Neuronal stem cell (in vitro differentiated cells): ENCODE results near the gene TMEM130.
A peak's percentile ranks its signal among the peaks of the same experiment; 100 is the strongest.

Experiments used
- DNase-seq: peaks from one replicate; pipeline ENCODE4 v3.0.0-alpha.2; 2013; ENCODE audit warnings: low spot score
- H2AFZ ChIP-seq: one replicate; pipeline ENCODE4 v1.6.1; 2013; ENCODE audit warnings: mild to moderate bottlenecking, low read length, inconsistent platforms
- H2AK5ac ChIP-seq: 2 replicates; pipeline ENCODE4 v1.6.1; 2013; ENCODE audit warnings: low read depth, mild to moderate bottlenecking, inconsistent platforms, low read length, moderate library complexity, mixed read lengths
- H2BK120ac ChIP-seq: 2 replicates; pipeline ENCODE4 v1.6.1; 2013; ENCODE audit warnings: low read depth, mild to moderate bottlenecking, inconsistent platforms, low read length, moderate library complexity, mixed read lengths
- H2BK12ac ChIP-seq: one replicate; pipeline ENCODE4 v1.6.1; 2013; ENCODE audit warnings: low read length, inconsistent platforms
- H2BK15ac ChIP-seq: 2 replicates; pipeline ENCODE4 v1.6.1; 2013; ENCODE audit warnings: mild to moderate bottlenecking, low read length, inconsistent platforms, mixed read lengths
- H2BK5ac ChIP-seq: one replicate; pipeline ENCODE4 v1.6.1; 2013; ENCODE audit warnings: inconsistent platforms, mild to moderate bottlenecking, low read length, moderate library complexity
- H3K14ac ChIP-seq: one replicate; pipeline ENCODE4 v1.6.1; 2013; ENCODE audit warnings: low read length, inconsistent platforms
- H3K18ac ChIP-seq: 2 replicates; pipeline ENCODE4 v1.6.1; 2013; ENCODE audit warnings: low read length, inconsistent platforms
- H3K23ac ChIP-seq: 2 replicates; pipeline ENCODE4 v1.6.1; 2013; ENCODE audit warnings: low read depth, mild to moderate bottlenecking, mixed read lengths, low read length, inconsistent platforms; ENCODE audit not compliant: poor library complexity
- H3K27ac ChIP-seq: replicated peaks from 3 replicates; pipeline ENCODE4 v1.5.1; 2013; ENCODE audit warnings: low read length, inconsistent platforms
- H3K27me3 ChIP-seq, 3 experiments: 2 replicates each; pipeline ENCODE4 v1.6.1; 2013; ENCODE audit warnings: low read length in 3 of 3, mild to moderate bottlenecking in 2 of 3, inconsistent platforms in 1 of 3, low read depth in 1 of 3, mixed read lengths in 1 of 3, moderate library complexity in 1 of 3; ENCODE audit not compliant: control insufficient read depth in 3 of 3, insufficient read depth in 3 of 3
- H3K36me3 ChIP-seq, 2 donors: replicated peaks in 1 of 2; 2 replicates each; pipeline ENCODE4 v1.6.1; 2013; ENCODE audit warnings: low read length in 2 of 2; ENCODE audit not compliant: control insufficient read depth in 2 of 2, insufficient read depth in 2 of 2
- H3K4ac ChIP-seq: 2 replicates; pipeline ENCODE4 v1.6.1; 2013; ENCODE audit warnings: inconsistent platforms, mild to moderate bottlenecking, low read length, moderate library complexity
- H3K4me1 ChIP-seq, 2 donors: 1 replicate in 1 of 2; 2 replicates in 1 of 2; pipeline ENCODE4 v1.6.1; 2013; ENCODE audit warnings: low read length in 2 of 2, low read depth in 1 of 2; ENCODE audit not compliant: control insufficient read depth in 2 of 2, insufficient read depth in 1 of 2
- H3K4me2 ChIP-seq: one replicate; pipeline ENCODE4 v1.6.1; 2013; ENCODE audit warnings: mild to moderate bottlenecking, low read length, inconsistent platforms; ENCODE audit not compliant: insufficient read depth, poor library complexity, severe bottlenecking
- H3K4me3 ChIP-seq, 2 donors: 2 replicates each; pipeline ENCODE4 v1.5.1; 2013; ENCODE audit warnings: low read length in 2 of 2, mild to moderate bottlenecking in 2 of 2, inconsistent platforms in 1 of 2, moderate library complexity in 1 of 2
- H3K79me1 ChIP-seq: one replicate; pipeline ENCODE4 v1.6.1; 2013; ENCODE audit warnings: low read depth, mild to moderate bottlenecking, inconsistent platforms, low read length, moderate library complexity
- H3K9ac ChIP-seq: one replicate; pipeline ENCODE4 v1.6.1; 2013; ENCODE audit warnings: mild to moderate bottlenecking, low read depth, low read length, inconsistent platforms; ENCODE audit not compliant: poor library complexity
- H3K9me3 ChIP-seq, 2 donors: replicated peaks in 1 of 2; 2 replicates each; pipeline versions ENCODE3 to v1.6.1; 2013; ENCODE audit warnings: low read length in 2 of 2, mild to moderate bottlenecking in 2 of 2, inconsistent platforms in 1 of 2, low read depth in 1 of 2, mixed read lengths in 1 of 2, moderate library complexity in 1 of 2; ENCODE audit not compliant: control insufficient read depth in 2 of 2, insufficient read depth in 1 of 2
- H4K8ac ChIP-seq: one replicate; pipeline ENCODE4 v1.6.1; 2013; ENCODE audit warnings: low read depth, mild to moderate bottlenecking, inconsistent platforms, low read length, moderate library complexity
- H4K91ac ChIP-seq: one replicate; pipeline ENCODE4 v1.6.1; 2013; ENCODE audit warnings: low read length, low read depth, mild to moderate bottlenecking, inconsistent platforms; ENCODE audit not compliant: poor library complexity
- WGBS, 2 donors: extraction: QIAGEN DNeasy Blood & Tissue Kit; methylation state at CpG; one replicate each; pipeline ENCODE4 v1.1.7; 2013; ENCODE audit warnings: missing lambda C conversion rate in 2 of 2, mixed read lengths in 1 of 2; ENCODE audit not compliant: insufficient read length in 2 of 2, insufficient replicate concordance in 1 of 2; ENCODE audit errors: extremely low coverage in 2 of 2; 5-methylcytosine and 5-hydroxymethylcytosine counted together

The TMEM130 gene

GRCh38 chr7:98811299-98811698 lies 58.5 kb downstream of the TMEM130 start:
- Histone ChIP-seq H3K27ac (no peak overlapping the region), H3K23ac (peak overlapping the region; percentile 53), H2BK12ac (peak overlapping the region; percentile 19), H3K9ac (peak overlapping the region; percentile 76), H2BK15ac (no peak overlapping the region), H3K4me1 (peaks cover 5 to 6% of the 10 kb centered on the region in 2 donors), H4K91ac (no peak overlapping the region), H3K4ac (no peak overlapping the region), H2BK5ac (no peak overlapping the region), H3K27me3 (no peaks in the 10 kb centered on the region), H3K9me3 (peaks cover 0 to 8% of the 10 kb centered on the region in 2 donors), H3K18ac (peak overlapping the region; percentile 8), H3K14ac (peak overlapping the region; percentile 65), H2AK5ac (no peak overlapping the region), H3K4me3 (no peak overlapping the region), H2BK120ac (no peak overlapping the region), H4K8ac (no peak overlapping the region), H2AFZ (no peak overlapping the region), H3K79me1 (peaks cover 2% of the 10 kb centered on the region), H3K4me2 (no peak overlapping the region), H3K36me3 (no peaks in the 10 kb centered on the region)
- WGBS, 2 donors = no CpG with 5 or more reads among the region's 1 CpG
- DNase-seq = no peak

GRCh38 chr7:98810153-98810802 lies 59.5 kb downstream of the TMEM130 start:
- Histone ChIP-seq H3K4me3 (no peak overlapping the region), H3K27ac (peak overlapping the region; percentile 39), H3K9ac (no peak overlapping the region), H3K9me3 (peaks cover 0 to 8% of the 10 kb centered on the region in 2 donors), H3K23ac (no peak overlapping the region), H2BK12ac (no peak overlapping the region), H3K18ac (peak overlapping the region; percentile 27), H2AFZ (no peak overlapping the region), H2AK5ac (no peak overlapping the region), H3K79me1 (peaks cover 2% of the 10 kb centered on the region), H4K91ac (no peak overlapping the region), H4K8ac (no peak overlapping the region), H3K14ac (no peak overlapping the region), H3K4me1 (peaks cover 5 to 6% of the 10 kb centered on the region in 2 donors), H2BK15ac (peak overlapping the region; percentile 67), H3K4ac (no peak overlapping the region), H3K4me2 (no peak overlapping the region), H3K36me3 (no peaks in the 10 kb centered on the region), H2BK120ac (no peak overlapping the region), H2BK5ac (no peak overlapping the region), H3K27me3 (no peaks in the 10 kb centered on the region)
- WGBS, 2 donors = no CpG with 5 or more reads among the region's 9 CpGs
- no peak for DNase-seq

- Histone ChIP-seq H2BK12ac (no peak overlapping the region), H2BK120ac (no peak overlapping the region), H3K18ac (no peak overlapping the region), H4K91ac (no peak overlapping the region), H3K27me3 (no peaks in the 10 kb centered on the region), H3K4me1 (peaks cover 5 to 6% of the 10 kb centered on the region in 2 donors), H3K4ac (no peak overlapping the region), H3K4me2 (no peak overlapping the region), H2BK15ac (no peak overlapping the region), H3K4me3 (peak overlapping the region in 1 of 2 donors; percentile 46), H3K36me3 (no peaks in the 10 kb centered on the region), H3K23ac (no peak overlapping the region), H4K8ac (no peak overlapping the region), H2AFZ (no peak overlapping the region), H2AK5ac (no peak overlapping the region), H3K9ac (no peak overlapping the region), H3K9me3 (peaks cover 0 to 8% of the 10 kb centered on the region in 2 donors), H3K14ac (no peak overlapping the region), H2BK5ac (no peak overlapping the region), H3K27ac (no peak overlapping the region), H3K79me1 (peaks cover 2% of the 10 kb centered on the region)
- WGBS, 2 donors = no CpG with 5 or more reads among the region's 7 CpGs
- DNase-seq = no peak
These were observed 60.9 kb downstream of the TMEM130 start for GRCh38 chr7:98808751-98809460.
